CD8-positive, alpha-beta memory T cell (primary cell): ENCODE data around the gene PI4K2A. TPM values are rescaled to one million over a fixed set of nuclear protein-coding genes. Genes with fewer than 3 reads are reported as not detected.
A peak's percentile ranks its signal among the peaks of the same experiment; 100 is the strongest.

ENCODE experiments used
- CTCF ChIA-PET: fragments of 350-600 bp; sonication (Branson Sonifier 250); formaldehyde crosslinking; loops from one replicate; lab custom pipeline; 2021; ENCODE audit warnings: antibody characterized with exemption; lab: Charles Lee
- POLR2A ChIA-PET: fragments of 350-600 bp; sonication (Branson Sonifier 250); formaldehyde crosslinking; loops from one replicate; lab custom pipeline; 2021; ENCODE audit warnings: antibody characterized with exemption; lab: Charles Lee
- DNase-seq, 5 donors: peaks; one replicate each; pipeline versions ENCODE4 v3.0.0 to v3.0.0-alpha.2; 2020 to 2022; ENCODE audit warnings: mixed read lengths in 1 of 5
- H3K27ac ChIP-seq: one replicate; pipeline ENCODE4 v1.7.0; 2013; ENCODE audit warnings: low read depth, mild to moderate bottlenecking, low read length, moderate library complexity
- H3K27me3 ChIP-seq: 2 replicates; pipeline ENCODE4 v1.7.0; 2013; ENCODE audit warnings: low read length, mild to moderate bottlenecking; ENCODE audit not compliant: insufficient read depth, poor library complexity, severe bottlenecking
- H3K36me3 ChIP-seq: 2 replicates; pipeline ENCODE4 v1.7.0; 2013; ENCODE audit warnings: mild to moderate bottlenecking, low read length, moderate library complexity; ENCODE audit not compliant: insufficient read depth
- H3K4me1 ChIP-seq: 2 replicates; pipeline ENCODE4 v1.7.0; 2013; ENCODE audit warnings: mild to moderate bottlenecking, low read length, moderate library complexity; ENCODE audit not compliant: insufficient read depth
- H3K4me3 ChIP-seq: 2 replicates; pipeline ENCODE4 v1.7.0; 2013; ENCODE audit warnings: mild to moderate bottlenecking, low read length
- H3K9me3 ChIP-seq: 2 replicates; pipeline ENCODE4 v1.7.0; 2013; ENCODE audit warnings: mild to moderate bottlenecking, low read length
- H3K27ac Mint-ChIP-seq, 8 donors: one replicate each; pipeline ENCODE4 v1.8.0; 2020 to 2021; ENCODE audit warnings: mixed read lengths in 8 of 8, mild to moderate bottlenecking in 6 of 8, inconsistent platforms in 3 of 8, moderate library complexity in 3 of 8
- H3K27me3 Mint-ChIP-seq, 2 donors: one replicate each; pipeline ENCODE4 v1.8.0; 2020 to 2021; ENCODE audit warnings: mixed read lengths in 2 of 2, mild to moderate bottlenecking in 1 of 2, moderate library complexity in 1 of 2
- H3K36me3 Mint-ChIP-seq, 3 donors: one replicate each; pipeline ENCODE4 v1.8.0; 2020 to 2021; ENCODE audit warnings: mixed read lengths in 3 of 3, inconsistent platforms in 1 of 3, mild to moderate bottlenecking in 1 of 3
- H3K4me1 Mint-ChIP-seq, 3 donors: one replicate each; pipeline ENCODE4 v1.8.0; 2020 to 2021; ENCODE audit warnings: mixed read lengths in 3 of 3, inconsistent platforms in 1 of 3, mild to moderate bottlenecking in 1 of 3
- H3K4me3 Mint-ChIP-seq, 7 donors: one replicate each; pipeline ENCODE4 v1.8.0; 2020 to 2021; ENCODE audit warnings: mixed read lengths in 7 of 7, mild to moderate bottlenecking in 6 of 7, moderate library complexity in 4 of 7, inconsistent platforms in 2 of 7
- H3K9me3 Mint-ChIP-seq, 5 donors: one replicate each; pipeline ENCODE4 v1.8.0; 2020 to 2022; ENCODE audit warnings: mixed read lengths in 5 of 5, mild to moderate bottlenecking in 3 of 5, moderate library complexity in 2 of 5, inconsistent platforms in 1 of 5
- polyA plus RNA-seq: library from polyadenylated mRNA; unstranded; fragments of 300-500 nt; fragmentation: Illumina TruSeq; gene quantifications from one replicate; pipeline ENCODE4 v1.2.3, GENCODE V29; 2021
- total RNA-seq, 2 experiments: library from RNA; stranded (reverse); gene quantifications; one replicate each; pipeline ENCODE4 v1.2.3, GENCODE V29; 2021

The PI4K2A gene
- total and polyA plus RNA-seq, 3 experiments from 2014 or later: 11.4 to 15.9 (median 15.6) TPM

GRCh38 chr10:97718178-97718577, 77.7 kb downstream of the PI4K2A start:
- POLR2A ChIA-PET: no interaction called here
- Histone ChIP-seq H3K27ac (no peak overlapping the region), H3K4me3 (no peak overlapping the region), H3K9me3 (no peaks in the 10 kb centered on the region), H3K4me1 (no peaks in the 10 kb centered on the region), H3K36me3 (no peaks in the 10 kb centered on the region), H3K27me3 (no peaks in the 10 kb centered on the region)
- H3K4me3 Mint-ChIP-seq: peak overlapping the region in 1 of 7 donors; percentile 80
- no peak for DNase-seq
- peaks cover 4 to 14% (median 5%) of the 10 kb centered on the region in 3 donors for H3K4me1 Mint-ChIP-seq
- CTCF ChIA-PET: interaction anchor here (1.1 to 3.7 kb wide), 4 partner anchors 9 to 17 kb away, joined by 3 to 12 read pairs (median 6); no protein-coding TSS in a partner anchor
- H3K27me3 Mint-ChIP-seq: peaks cover 0 to 5% of the 10 kb centered on the region in 2 donors
- H3K9me3 Mint-ChIP-seq: no peaks in the 10 kb centered on the region
- peak overlapping the region in 1 of 8 donors; percentile 49 for H3K27ac Mint-ChIP-seq
- peaks cover 0 to 3% (median 0%) of the 10 kb centered on the region in 3 donors for H3K36me3 Mint-ChIP-seq

DNA sequence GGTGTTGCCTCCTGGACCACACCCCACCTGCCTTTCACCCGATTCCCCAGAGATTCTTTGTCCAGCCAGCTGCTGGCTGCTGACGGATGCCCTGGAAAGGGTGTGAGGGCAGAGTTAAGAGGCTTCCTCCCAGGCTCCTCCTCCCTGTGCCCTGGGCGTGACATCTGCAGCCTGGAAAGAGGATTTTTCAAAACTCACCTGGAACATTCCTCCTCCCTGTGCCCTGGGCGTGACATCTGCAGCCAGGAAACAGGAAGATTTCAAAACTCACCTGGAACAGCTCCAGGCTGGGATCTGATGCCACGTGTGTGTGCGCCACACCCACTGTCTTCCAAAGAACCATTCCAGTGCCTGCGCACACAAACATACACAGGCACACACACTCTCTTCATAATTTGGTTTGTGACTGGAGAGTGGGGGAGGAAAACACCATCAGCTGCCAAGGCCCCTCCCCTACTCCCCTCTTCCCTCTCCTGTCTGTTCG, 78.2 kb downstream of the PI4K2A start:
- ChIA-PET POLR2A (interaction anchor here (0.6 kb wide), 1 partner anchor 279 kb away, joined by 3 read pairs; no protein-coding TSS in a partner anchor), CTCF (interaction anchor here (1.1 to 3.7 kb wide), 3 partner anchors 9 to 16 kb away, joined by 3 to 12 read pairs (median 4); no protein-coding TSS in a partner anchor)
- no peaks in the 10 kb centered on the region for H3K4me1 ChIP-seq
- H3K9me3 Mint-ChIP-seq: no peaks in the 10 kb centered on the region
- H3K27ac Mint-ChIP-seq: no peak overlapping the region
- H3K27me3 Mint-ChIP-seq: peaks cover 0 to 5% of the 10 kb centered on the region in 2 donors
- no peak for DNase-seq
- H3K27ac ChIP-seq: no peak overlapping the region
- H3K36me3 Mint-ChIP-seq: peaks cover 0 to 3% (median 0%) of the 10 kb centered on the region in 3 donors
- no peak overlapping the region for H3K4me3 Mint-ChIP-seq
- no peaks in the 10 kb centered on the region for H3K9me3 ChIP-seq
- H3K4me3 ChIP-seq: no peak overlapping the region
- H3K4me1 Mint-ChIP-seq: peaks cover 4 to 14% (median 5%) of the 10 kb centered on the region in 3 donors
- no peaks in the 10 kb centered on the region for H3K27me3 ChIP-seq
- H3K36me3 ChIP-seq: no peaks in the 10 kb centered on the region

- no peak overlapping the region for H3K27ac Mint-ChIP-seq
- no peaks in the 10 kb centered on the region for H3K4me1 ChIP-seq
- H3K36me3 Mint-ChIP-seq: no peaks in the 10 kb centered on the region
- no peaks in the 10 kb centered on the region for H3K9me3 Mint-ChIP-seq
- H3K27ac ChIP-seq: no peak overlapping the region
- no peaks in the 10 kb centered on the region for H3K27me3 ChIP-seq
- CTCF ChIA-PET: interaction anchor here (1.2 kb wide), 1 partner anchor 10 kb away, joined by 4 read pairs; no protein-coding TSS in a partner anchor
- H3K4me1 Mint-ChIP-seq: peaks cover 0 to 6% (median 2%) of the 10 kb centered on the region in 3 donors
- POLR2A ChIA-PET: no interaction called here
- H3K9me3 ChIP-seq: no peaks in the 10 kb centered on the region
- DNase-seq: no peak
- H3K4me3 Mint-ChIP-seq: no peak overlapping the region
- no peak overlapping the region for H3K4me3 ChIP-seq
- no peaks in the 10 kb centered on the region for H3K36me3 ChIP-seq
- H3K27me3 Mint-ChIP-seq: peaks cover 3 to 5% of the 10 kb centered on the region in 2 donors
Observed at GRCh38 chr10:97719602-97720001, 79.1 kb downstream of the PI4K2A start.

DNA sequence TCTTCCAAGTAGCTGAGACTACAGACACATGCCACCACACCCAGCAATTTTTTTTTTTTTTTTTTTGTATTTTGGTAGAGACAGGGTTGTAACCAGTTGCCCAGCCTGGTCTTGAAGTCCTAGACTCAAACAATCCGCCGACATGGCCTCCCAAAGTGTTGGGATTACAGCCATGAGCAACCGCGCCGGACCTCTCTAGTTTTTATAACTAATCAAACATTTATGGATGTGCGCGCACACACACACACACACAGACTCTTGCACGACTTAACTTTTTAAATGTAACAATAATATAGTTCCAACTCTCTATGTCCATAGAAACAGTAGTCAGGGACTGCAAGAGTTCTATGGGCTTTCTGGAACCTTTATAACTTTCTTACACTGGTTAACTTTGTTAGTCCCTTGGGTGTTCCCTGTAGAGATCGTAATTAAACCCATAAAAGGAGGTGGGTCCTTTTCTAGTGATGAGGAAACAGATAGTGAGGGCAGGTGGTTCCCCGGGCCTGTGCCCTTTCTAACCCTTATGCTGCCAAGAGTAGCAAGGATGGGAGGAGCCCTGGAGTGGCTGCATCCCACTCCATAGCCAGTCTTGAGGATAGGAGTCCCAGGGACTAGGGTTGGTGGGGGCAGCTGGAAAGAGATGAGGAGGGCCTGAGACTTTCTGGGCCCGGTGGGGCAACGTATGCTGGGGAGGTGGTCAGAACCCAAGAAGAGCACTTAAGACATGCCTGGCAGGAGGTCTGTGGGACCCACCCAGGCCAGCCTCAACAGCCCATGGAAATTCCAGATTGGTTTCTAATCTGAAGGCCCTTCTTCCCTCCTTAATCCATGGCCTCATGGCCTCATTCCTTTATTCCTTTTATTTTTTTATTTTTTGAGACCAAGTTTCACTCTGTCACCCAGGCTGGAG, 81.7 kb downstream of the PI4K2A start:
- Mint-ChIP-seq H3K9me3 (no peaks in the 10 kb centered on the region), H3K27me3 (peaks cover 2 to 23% of the 10 kb centered on the region in 2 donors), H3K36me3 (no peaks in the 10 kb centered on the region), H3K4me1 (no peaks in the 10 kb centered on the region), H3K27ac (no peak overlapping the region), H3K4me3 (no peak overlapping the region)
- Histone ChIP-seq H3K9me3 (no peaks in the 10 kb centered on the region), H3K36me3 (no peaks in the 10 kb centered on the region), H3K4me1 (no peaks in the 10 kb centered on the region), H3K27me3 (no peaks in the 10 kb centered on the region), H3K4me3 (no peak overlapping the region), H3K27ac (no peak overlapping the region)
- POLR2A ChIA-PET: no interaction called here
- no peak for DNase-seq
- CTCF ChIA-PET: interaction anchor here (1.7 to 2.3 kb wide), 2 partner anchors 10 to 21 kb away, joined by 5 to 11 read pairs; no protein-coding TSS in a partner anchor

GRCh38 chr10:97723001-97723400, 82.5 kb downstream of the PI4K2A start:
- Histone ChIP-seq H3K36me3 (no peaks in the 10 kb centered on the region), H3K9me3 (no peaks in the 10 kb centered on the region), H3K4me3 (no peak overlapping the region), H3K27ac (no peak overlapping the region), H3K27me3 (no peaks in the 10 kb centered on the region), H3K4me1 (no peaks in the 10 kb centered on the region)
- Mint-ChIP-seq H3K36me3 (no peaks in the 10 kb centered on the region), H3K9me3 (no peaks in the 10 kb centered on the region), H3K4me3 (no peak overlapping the region), H3K27ac (no peak overlapping the region), H3K27me3 (peaks cover 2 to 27% of the 10 kb centered on the region in 2 donors), H3K4me1 (no peaks in the 10 kb centered on the region)
- ChIA-PET CTCF (interaction anchor here (1.0 to 3.0 kb wide), 4 partner anchors 9 to 21 kb away, joined by 3 to 11 read pairs (median 7); partner anchors contain the start of gene MARVELD1), POLR2A (no interaction called here)
- no peak for DNase-seq

DNA sequence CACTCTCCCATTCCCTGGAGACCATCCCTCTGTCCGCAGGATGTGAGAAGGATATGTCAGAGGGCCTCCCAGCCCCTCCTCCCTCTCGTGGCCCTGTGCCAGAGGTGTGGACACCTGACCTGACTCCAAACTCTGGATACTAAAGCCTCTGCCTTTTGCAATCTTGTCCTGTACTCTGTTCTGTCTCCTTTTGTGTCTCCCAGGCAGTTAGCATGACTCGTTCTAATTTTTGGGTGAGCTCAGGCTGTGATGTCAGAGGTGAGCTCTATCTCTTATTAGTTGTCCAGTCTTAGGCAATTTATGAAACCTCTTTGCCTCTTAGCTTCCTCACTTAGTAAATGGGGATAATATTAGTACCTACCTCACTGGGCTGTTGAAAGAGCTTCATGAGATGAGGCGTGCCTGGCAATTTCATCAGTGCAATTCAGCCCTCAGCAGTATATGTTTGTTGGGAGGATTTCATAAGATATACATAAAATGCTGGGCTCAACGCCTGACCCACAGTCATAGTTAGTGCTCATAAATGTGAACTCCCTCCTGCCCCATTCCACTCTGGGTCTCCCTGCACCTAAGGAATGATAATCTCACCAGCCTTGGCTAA, 84.0 kb downstream of the PI4K2A start:
- H3K27me3 ChIP-seq: no peaks in the 10 kb centered on the region
- H3K36me3 ChIP-seq: no peaks in the 10 kb centered on the region
- H3K4me1 ChIP-seq: no peaks in the 10 kb centered on the region
- H3K4me3 Mint-ChIP-seq: no peak overlapping the region
- POLR2A ChIA-PET: no interaction called here
- no peaks in the 10 kb centered on the region for H3K4me1 Mint-ChIP-seq
- no peak overlapping the region for H3K4me3 ChIP-seq
- H3K9me3 ChIP-seq: no peaks in the 10 kb centered on the region
- no peak overlapping the region for H3K27ac Mint-ChIP-seq
- H3K27ac ChIP-seq: no peak overlapping the region
- no peak for DNase-seq
- no peaks in the 10 kb centered on the region for H3K9me3 Mint-ChIP-seq
- peaks cover 4 to 32% of the 10 kb centered on the region in 2 donors for H3K27me3 Mint-ChIP-seq
- H3K36me3 Mint-ChIP-seq: no peaks in the 10 kb centered on the region
- CTCF ChIA-PET: interaction anchor here (1.0 to 3.0 kb wide), 4 partner anchors 11 to 27 kb away, joined by 3 to 10 read pairs (median 6); partner anchors contain the start of gene MARVELD1
